Skeletal muscle satellite cell (primary cell): Measurements from ENCODE around the gene STK33.
A peak's percentile ranks its signal among the peaks of the same experiment; 100 is the strongest.

Experiments
- H3K27me3 ChIP-seq: 2 replicates; pipeline ENCODE4 v1.7.0; 2013; ENCODE audit warnings: low read length; ENCODE audit not compliant: control insufficient read depth, insufficient read depth
- H3K36me3 ChIP-seq: 2 replicates; pipeline ENCODE4 v1.7.0; 2013; ENCODE audit warnings: mild to moderate bottlenecking, control low read depth, low read length; ENCODE audit not compliant: insufficient read depth
- H3K4me1 ChIP-seq: 2 replicates; pipeline ENCODE4 v1.7.0; 2013; ENCODE audit warnings: low read length; ENCODE audit not compliant: control insufficient read depth, insufficient read depth
- H3K4me2 ChIP-seq: 2 replicates; pipeline ENCODE4 v1.7.0; 2013; ENCODE audit warnings: mild to moderate bottlenecking, low read length
- H3K4me3 ChIP-seq: 2 replicates; pipeline ENCODE4 v1.7.0; 2013; ENCODE audit warnings: low read length
- H3K9ac ChIP-seq: 2 replicates; pipeline ENCODE4 v1.7.0; 2013; ENCODE audit warnings: mild to moderate bottlenecking, low read depth, low read length, moderate library complexity
- H3K9me3 ChIP-seq: replicated peaks from 2 replicates; pipeline ENCODE4 v1.7.0; 2013; ENCODE audit warnings: mild to moderate bottlenecking, control low read depth, low read length

Gene STK33

GRCh38 chr11:8598506-8598905 lies 4.5 kb upstream of the STK33 start:
- Histone ChIP-seq H3K36me3 (no peaks in the 10 kb centered on the region), H3K27me3 (peaks cover 13% of the 10 kb centered on the region), H3K4me1 (peaks cover 11% of the 10 kb centered on the region), H3K4me3 (no peak overlapping the region), H3K9me3 (no peaks in the 10 kb centered on the region), H3K4me2 (no peak overlapping the region), H3K9ac (no peak overlapping the region)

- Histone ChIP-seq H3K4me1 (peaks cover 10% of the 10 kb centered on the region), H3K9me3 (no peaks in the 10 kb centered on the region), H3K36me3 (no peaks in the 10 kb centered on the region), H3K4me2 (no peak overlapping the region), H3K9ac (no peak overlapping the region), H3K4me3 (no peak overlapping the region), H3K27me3 (peaks cover 22% of the 10 kb centered on the region)
These were observed 3.2 kb upstream of the STK33 start for GRCh38 chr11:8597182-8597581.

- H3K9me3 ChIP-seq, result no peaks in the 10 kb centered on the region
- no peak overlapping the region for H3K4me2 ChIP-seq
- H3K27me3 ChIP-seq, result peaks cover 22% of the 10 kb centered on the region
These were observed 2.5 kb upstream of the STK33 start for GRCh38 chr11:8596504-8597046.

GRCh38 chr11:8593455-8593854 lies 573 bp downstream of the STK33 start:
- peak overlapping the region; percentile 74 for H3K4me3 ChIP-seq
- H3K4me2 ChIP-seq, result peak overlapping the region; percentile 92
- no peaks in the 10 kb centered on the region for H3K36me3 ChIP-seq
- peak overlapping the region; percentile 56 for H3K9ac ChIP-seq
- H3K4me1 ChIP-seq, result peaks cover 10% of the 10 kb centered on the region
- H3K9me3 ChIP-seq, result no peaks in the 10 kb centered on the region
- H3K27me3 ChIP-seq, result peaks cover 22% of the 10 kb centered on the region

More at GRCh38 chr11:8596504-8597046, 2.5 kb upstream of the STK33 start:
- Histone ChIP-seq H3K4me3 (no peak overlapping the region), H3K9ac (no peak overlapping the region), H3K4me1 (peaks cover 10% of the 10 kb centered on the region), H3K36me3 (no peaks in the 10 kb centered on the region)

GRCh38 chr11:8587915-8588314 lies 6.1 kb downstream of the STK33 start:
- Histone ChIP-seq H3K4me2 (no peak overlapping the region), H3K36me3 (no peaks in the 10 kb centered on the region), H3K27me3 (peaks cover 3% of the 10 kb centered on the region), H3K9ac (no peak overlapping the region), H3K4me3 (no peak overlapping the region), H3K4me1 (no peaks in the 10 kb centered on the region), H3K9me3 (no peaks in the 10 kb centered on the region)

- Histone ChIP-seq H3K27me3 (no peaks in the 10 kb centered on the region), H3K4me3 (no peak overlapping the region), H3K9me3 (no peaks in the 10 kb centered on the region), H3K9ac (no peak overlapping the region), H3K4me2 (no peak overlapping the region), H3K36me3 (no peaks in the 10 kb centered on the region), H3K4me1 (no peaks in the 10 kb centered on the region)
These were observed 7.2 kb downstream of the STK33 start for GRCh38 chr11:8586805-8587204.

- Histone ChIP-seq H3K36me3 (no peaks in the 10 kb centered on the region), H3K4me1 (no peaks in the 10 kb centered on the region), H3K9ac (no peak overlapping the region), H3K9me3 (no peaks in the 10 kb centered on the region), H3K4me2 (no peak overlapping the region), H3K4me3 (no peak overlapping the region), H3K27me3 (no peaks in the 10 kb centered on the region)
These were observed 7.8 kb downstream of the STK33 start for GRCh38 chr11:8586184-8586583.

GRCh38 chr11:8584511-8584910 lies 9.5 kb downstream of the STK33 start:
- Histone ChIP-seq H3K4me2 (no peak overlapping the region), H3K4me1 (no peaks in the 10 kb centered on the region), H3K9ac (no peak overlapping the region)

GRCh38 chr11:8584082-8584481 lies 9.9 kb downstream of the STK33 start:
- H3K4me2 ChIP-seq, result no peak overlapping the region
- no peak overlapping the region for H3K4me3 ChIP-seq
- H3K27me3 ChIP-seq, result no peaks in the 10 kb centered on the region
- no peaks in the 10 kb centered on the region for H3K4me1 ChIP-seq
- H3K36me3 ChIP-seq, result no peaks in the 10 kb centered on the region
- H3K9me3 ChIP-seq, result no peaks in the 10 kb centered on the region
- H3K9ac ChIP-seq, result no peak overlapping the region

More at GRCh38 chr11:8584511-8584910, 9.5 kb downstream of the STK33 start:
- no peaks in the 10 kb centered on the region for H3K36me3 ChIP-seq
- no peaks in the 10 kb centered on the region for H3K27me3 ChIP-seq
- H3K4me3 ChIP-seq, result no peak overlapping the region
- no peaks in the 10 kb centered on the region for H3K9me3 ChIP-seq

- no peak overlapping the region for H3K9ac ChIP-seq
- H3K4me2 ChIP-seq, result no peak overlapping the region
- no peaks in the 10 kb centered on the region for H3K27me3 ChIP-seq
- no peaks in the 10 kb centered on the region for H3K36me3 ChIP-seq
- H3K4me1 ChIP-seq, result no peaks in the 10 kb centered on the region
- H3K4me3 ChIP-seq, result no peak overlapping the region
- no peaks in the 10 kb centered on the region for H3K9me3 ChIP-seq
These were observed 12.7 kb downstream of the STK33 start for GRCh38 chr11:8581300-8581699.

GRCh38 chr11:8577791-8578581 lies 16.0 kb downstream of the STK33 start:
- no peaks in the 10 kb centered on the region for H3K27me3 ChIP-seq
- H3K4me1 ChIP-seq, result no peaks in the 10 kb centered on the region
- H3K9me3 ChIP-seq, result no peaks in the 10 kb centered on the region
- no peak overlapping the region for H3K9ac ChIP-seq
- no peak overlapping the region for H3K4me3 ChIP-seq
- H3K4me2 ChIP-seq, result no peak overlapping the region
- H3K36me3 ChIP-seq, result no peaks in the 10 kb centered on the region

- Histone ChIP-seq H3K4me3 (no peak overlapping the region), H3K27me3 (no peaks in the 10 kb centered on the region), H3K4me1 (no peaks in the 10 kb centered on the region), H3K9ac (no peak overlapping the region), H3K4me2 (no peak overlapping the region), H3K9me3 (no peaks in the 10 kb centered on the region), H3K36me3 (no peaks in the 10 kb centered on the region)
These were observed 19.2 kb downstream of the STK33 start for GRCh38 chr11:8574798-8575197.
